HCT116 (cell line): Measurements from ENCODE around the gene KIAA0825. TPM values are rescaled to one million over a fixed set of nuclear protein-coding genes. Genes with fewer than 3 reads are reported as not detected.

ENCODE experiments used
- ATAC-seq: fragments of 200-7000 bp; cut with Tn5 transposase; 2 replicates; pipeline ENCODE4 v1.9.1; 2020; ENCODE audit warnings: mild to moderate bottlenecking, moderate library complexity
- BruUV-seq: library from RNA; stranded (reverse); fragments of 400-500 nt; replicated peaks from 2 replicates; lab custom pipeline; 2021; lab: Mats Ljungman, UMichigan
- CTCF ChIA-PET: fragments of 300-600 bp; sonication (Branson Sonifier 250); formaldehyde crosslinking; loops from one replicate; lab custom pipeline; 2021; ENCODE audit warnings: antibody characterized with exemption; lab: Charles Lee
- POLR2A ChIA-PET: fragments of 300-600, 350-600 bp; sonication (Branson Sonifier 250); formaldehyde crosslinking; loops from one replicate; lab custom pipeline; 2021; ENCODE audit warnings: antibody characterized with exemption; lab: Charles Lee
- RAD21 ChIA-PET, 2 experiments: fragments of 300-600 bp; sonication (Branson Sonifier 250); formaldehyde crosslinking; loops; one replicate each; lab custom pipeline; 2023; ENCODE audit warnings: low total read pairs in 2 of 2; ENCODE audit not compliant: uncharacterized antibody in 2 of 2, unreplicated experiment in 2 of 2, low non-redundant PET in 1 of 2; lab: Charles Lee
- DNase-seq: peaks from one replicate; pipeline ENCODE4 v3.0.0-alpha.2; 2010; ENCODE audit warnings: low read depth, low spot score
- H2AFZ ChIP-seq: fragments of 200-600 bp; shearing (Covaris generic), sonication (generic); 2 replicates; pipeline ENCODE4 v1.6.1; 2017; ENCODE audit warnings: low read depth, mixed run types, mixed read lengths, antibody characterized with exemption, low read length; ENCODE audit not compliant: poor library complexity, severe bottlenecking
- H3K27ac ChIP-seq: 2 replicates; pipeline ENCODE4 v1.5.1; 2012; ENCODE audit warnings: low read depth, low read length
- H3K27me3 ChIP-seq: fragments of 200-600 bp; sonication (generic); 2 replicates; pipeline ENCODE4 v1.6.1; 2016; ENCODE audit warnings: mixed run types, low read length, mixed read lengths; ENCODE audit not compliant: insufficient read depth
- H3K36me3 ChIP-seq, 2 experiments: fragments of 200-500 bp in 1 of 2; fragments of 200-600 bp in 1 of 2; sonication (Bioruptor generic) in 1 of 2; sonication (generic) in 1 of 2; 2 replicates each; pipeline versions ENCODE4 v1.5.1 to v1.6.1; 2014 to 2016; ENCODE audit warnings: low read length in 2 of 2, inconsistent platforms in 1 of 2, mixed read lengths in 1 of 2, mixed run types in 1 of 2; ENCODE audit not compliant: insufficient read depth in 2 of 2, control insufficient read depth in 1 of 2
- H3K4me1 ChIP-seq, 2 experiments: fragments of 200-600 bp in 1 of 2; sonication (generic) in 1 of 2; 2 replicates each; pipeline versions ENCODE4 v1.5.1 to v1.6.1; 2012 to 2017; ENCODE audit warnings: low read length in 2 of 2, inconsistent platforms in 1 of 2, mild to moderate bottlenecking in 1 of 2, mixed read lengths in 1 of 2, mixed run types in 1 of 2, moderate library complexity in 1 of 2; ENCODE audit not compliant: insufficient read depth in 2 of 2, control insufficient read depth in 1 of 2
- H3K4me2 ChIP-seq: fragments of 200-600 bp; sonication (generic); 2 replicates; pipeline ENCODE4 v1.6.1; 2017; ENCODE audit warnings: mixed run types, low read length, mixed read lengths
- H3K4me3 ChIP-seq, 2 experiments: fragments of 200-600 bp in 1 of 2; sonication (generic) in 1 of 2; replicated peaks in 1 of 2; 2 replicates each; pipeline ENCODE4 v1.5.1; 2011 to 2016; ENCODE audit warnings: low read length in 2 of 2, control low read depth in 1 of 2, low read depth in 1 of 2, mild to moderate bottlenecking in 1 of 2, mixed read lengths in 1 of 2, mixed run types in 1 of 2
- H3K79me2 ChIP-seq: fragments of 200-600 bp; sonication (generic); 2 replicates; pipeline ENCODE4 v1.6.1; 2017; ENCODE audit warnings: mild to moderate bottlenecking, mixed run types, low read length, moderate library complexity, mixed read lengths; ENCODE audit not compliant: insufficient read depth
- H3K9ac ChIP-seq: fragments of 200-600 bp; sonication (generic); 2 replicates; pipeline ENCODE4 v1.6.1; 2016; ENCODE audit warnings: low read length, mixed read lengths
- H3K9me2 ChIP-seq: fragments of 200-600 bp; sonication (generic), shearing (Covaris generic); 2 replicates; pipeline ENCODE4 v1.6.1; 2017; ENCODE audit warnings: mixed run types, mild to moderate bottlenecking, moderate library complexity; ENCODE audit not compliant: insufficient read depth
- H3K9me3 ChIP-seq, 2 experiments: fragments of 200-500 bp in 1 of 2; fragments of 200-600 bp in 1 of 2; sonication (Bioruptor generic) in 1 of 2; sonication (generic) in 1 of 2; 2 replicates each; pipeline ENCODE4 v1.6.1; 2014 to 2017; ENCODE audit warnings: low read length in 2 of 2, mixed read lengths in 2 of 2, inconsistent platforms in 1 of 2, low read depth in 1 of 2, mild to moderate bottlenecking in 1 of 2, mixed run types in 1 of 2, moderate library complexity in 1 of 2; ENCODE audit not compliant: control insufficient read depth in 1 of 2, insufficient read depth in 1 of 2
- H4K20me1 ChIP-seq: fragments of 200-600 bp; sonication (generic), shearing (Covaris generic); 2 replicates; pipeline ENCODE4 v1.6.1; 2017; ENCODE audit warnings: mixed run types, mild to moderate bottlenecking, moderate library complexity; ENCODE audit not compliant: insufficient read depth
- CBX3 ChIP-seq: IDR thresholded peaks from 2 replicates; pipeline ENCODE4 v1.6.1; 2012; ENCODE audit warnings: low read depth
- CEBPB ChIP-seq: IDR thresholded peaks from 2 replicates; pipeline ENCODE4 v1.6.1; 2012; ENCODE audit warnings: low read depth
- CTCF ChIP-seq, 3 experiments: fragments of 200-600 bp in 1 of 3; sonication (generic) in 1 of 3; IDR thresholded peaks in 2 of 3; conservative IDR thresholded peaks in 1 of 3; 2 replicates each; pipeline ENCODE4 v1.5.1; 2012 to 2017; ENCODE audit warnings: low read depth in 2 of 3, low read length in 2 of 3, antibody characterized with exemption in 1 of 3, borderline replicate concordance in 1 of 3, control low read depth in 1 of 3, mild to moderate bottlenecking in 1 of 3, mixed read lengths in 1 of 3, mixed run types in 1 of 3, moderate library complexity in 1 of 3; ENCODE audit not compliant: insufficient read depth in 1 of 3
- EGR1 ChIP-seq: IDR thresholded peaks from 2 replicates; pipeline ENCODE4 v1.6.1; 2012; ENCODE audit warnings: low read depth
- ELF1 ChIP-seq: IDR thresholded peaks from 2 replicates; pipeline ENCODE4 v1.6.1; 2012; ENCODE audit warnings: low read depth, borderline replicate concordance
- FOSL1 ChIP-seq: IDR thresholded peaks from 2 replicates; pipeline ENCODE4 v1.6.1; 2012; ENCODE audit warnings: low read depth
- POLR2A ChIP-seq: IDR thresholded peaks from 2 replicates; pipeline ENCODE4 v1.7.0; 2011; ENCODE audit warnings: borderline replicate concordance; ENCODE audit not compliant: insufficient read depth, insufficient read length; ENCODE audit errors: extremely low read depth
- RAD21 ChIP-seq: IDR thresholded peaks from 2 replicates; pipeline ENCODE4 v1.6.1; 2012; ENCODE audit warnings: low read depth, mild to moderate bottlenecking
- SRF ChIP-seq: IDR thresholded peaks from 2 replicates; pipeline ENCODE4 v1.6.1; 2012; ENCODE audit warnings: low read depth
- ZBTB33 ChIP-seq: IDR thresholded peaks from 2 replicates; pipeline ENCODE4 v1.6.1; 2011; ENCODE audit warnings: mild to moderate bottlenecking, low read length, moderate library complexity; ENCODE audit not compliant: insufficient replicate concordance; ENCODE audit errors: extremely low read depth
- ZFX ChIP-seq: fragments of 450-650 bp; IDR thresholded peaks from 2 replicates; pipeline ENCODE4 v1.6.1; 2017
- intact Hi-C: fragments of 100-400 bp; cut with micrococcal nuclease; formaldehyde crosslinking; loops from 2 replicates; pipeline ENCODE4 v1.10.0; 2022
- total RNA-seq: library from RNA; stranded (reverse); gene quantifications from one replicate; pipeline ENCODE4 v1.2.1, GENCODE V29; 2021; ENCODE audit not compliant: unreplicated experiment
- TF ChIP-seq, protein P1 (sequence below): IDR thresholded peaks from 2 replicates; pipeline ENCODE4 v1.6.1; 2012; ENCODE audit warnings: low read depth
- TF ChIP-seq, protein P2 (sequence below): IDR thresholded peaks from 2 replicates; pipeline ENCODE4 v1.6.1; 2012

KIAA0825 gene
- total RNA-seq, 1 experiment from 2014 or later = 1.4 TPM

GRCh38 chr5:94467346-94467953 lies 151.0 kb downstream of the KIAA0825 start:
- no peaks in the 10 kb centered on the region for H3K9me3 ChIP-seq
- ChIA-PET RAD21 (no interaction called here), CTCF (no interaction called here), POLR2A (no interaction called here)
- H3K36me3 ChIP-seq = no peaks in the 10 kb centered on the region
- no peaks in the 10 kb centered on the region for H3K9me2 ChIP-seq
- H4K20me1 ChIP-seq = no peaks in the 10 kb centered on the region
- no peak overlapping the region for H3K4me3 ChIP-seq
- no peak overlapping the region for H3K27ac ChIP-seq
- no peak overlapping the region for H3K4me2 ChIP-seq
- BruUV-seq = no TSS peak
- no peak for ATAC-seq
- TF ChIP-seq FOSL1 (no peak), POLR2A (no peak), EGR1 (no peak), ZFX (no peak), CEBPB (no peak), CBX3 (no peak), CTCF (IDR thresholded peaks at IDR 0.05 in 2 of 3, conservative IDR thresholded peaks at IDR 0.05 in 1 of 3; ENCODE audit: borderline replicate concordance in 1 of 3, insufficient read depth in 1 of 3, low read depth in 2 of 3, low read length in 2 of 3) (no peak), ZBTB33 (no peak), ELF1 (no peak), SRF (no peak), RAD21 (no peak)
- TF ChIP-seq, protein P1, sequence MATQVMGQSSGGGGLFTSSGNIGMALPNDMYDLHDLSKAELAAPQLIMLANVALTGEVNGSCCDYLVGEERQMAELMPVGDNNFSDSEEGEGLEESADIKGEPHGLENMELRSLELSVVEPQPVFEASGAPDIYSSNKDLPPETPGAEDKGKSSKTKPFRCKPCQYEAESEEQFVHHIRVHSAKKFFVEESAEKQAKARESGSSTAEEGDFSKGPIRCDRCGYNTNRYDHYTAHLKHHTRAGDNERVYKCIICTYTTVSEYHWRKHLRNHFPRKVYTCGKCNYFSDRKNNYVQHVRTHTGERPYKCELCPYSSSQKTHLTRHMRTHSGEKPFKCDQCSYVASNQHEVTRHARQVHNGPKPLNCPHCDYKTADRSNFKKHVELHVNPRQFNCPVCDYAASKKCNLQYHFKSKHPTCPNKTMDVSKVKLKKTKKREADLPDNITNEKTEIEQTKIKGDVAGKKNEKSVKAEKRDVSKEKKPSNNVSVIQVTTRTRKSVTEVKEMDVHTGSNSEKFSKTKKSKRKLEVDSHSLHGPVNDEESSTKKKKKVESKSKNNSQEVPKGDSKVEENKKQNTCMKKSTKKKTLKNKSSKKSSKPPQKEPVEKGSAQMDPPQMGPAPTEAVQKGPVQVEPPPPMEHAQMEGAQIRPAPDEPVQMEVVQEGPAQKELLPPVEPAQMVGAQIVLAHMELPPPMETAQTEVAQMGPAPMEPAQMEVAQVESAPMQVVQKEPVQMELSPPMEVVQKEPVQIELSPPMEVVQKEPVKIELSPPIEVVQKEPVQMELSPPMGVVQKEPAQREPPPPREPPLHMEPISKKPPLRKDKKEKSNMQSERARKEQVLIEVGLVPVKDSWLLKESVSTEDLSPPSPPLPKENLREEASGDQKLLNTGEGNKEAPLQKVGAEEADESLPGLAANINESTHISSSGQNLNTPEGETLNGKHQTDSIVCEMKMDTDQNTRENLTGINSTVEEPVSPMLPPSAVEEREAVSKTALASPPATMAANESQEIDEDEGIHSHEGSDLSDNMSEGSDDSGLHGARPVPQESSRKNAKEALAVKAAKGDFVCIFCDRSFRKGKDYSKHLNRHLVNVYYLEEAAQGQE = no peak
- TF ChIP-seq, protein P2, sequence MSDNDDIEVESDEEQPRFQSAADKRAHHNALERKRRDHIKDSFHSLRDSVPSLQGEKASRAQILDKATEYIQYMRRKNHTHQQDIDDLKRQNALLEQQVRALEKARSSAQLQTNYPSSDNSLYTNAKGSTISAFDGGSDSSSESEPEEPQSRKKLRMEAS = no peak
- no peak overlapping the region for H3K9ac ChIP-seq
- H2AFZ ChIP-seq = no peak overlapping the region
- peaks cover 5% of the 10 kb centered on the region in 2 experiments; a peak in 2 of 4 replicates for H3K4me1 ChIP-seq
- H3K79me2 ChIP-seq = no peaks in the 10 kb centered on the region
- no peaks in the 10 kb centered on the region for H3K27me3 ChIP-seq
- DNase-seq = no peak
- intact Hi-C loops = no loop called here
